Measurements from ENCODE around the gene UBE2L5. TPM values are rescaled to one million over a fixed set of nuclear protein-coding genes. Genes with fewer than 3 reads are reported as not detected.
A peak's percentile ranks its signal among the peaks of the same experiment; 100 is the strongest.

The UBE2L5 gene
- total RNA-seq, 2 experiments from 2014 or later: 0.11 TPM; not detected in 1

DNA sequence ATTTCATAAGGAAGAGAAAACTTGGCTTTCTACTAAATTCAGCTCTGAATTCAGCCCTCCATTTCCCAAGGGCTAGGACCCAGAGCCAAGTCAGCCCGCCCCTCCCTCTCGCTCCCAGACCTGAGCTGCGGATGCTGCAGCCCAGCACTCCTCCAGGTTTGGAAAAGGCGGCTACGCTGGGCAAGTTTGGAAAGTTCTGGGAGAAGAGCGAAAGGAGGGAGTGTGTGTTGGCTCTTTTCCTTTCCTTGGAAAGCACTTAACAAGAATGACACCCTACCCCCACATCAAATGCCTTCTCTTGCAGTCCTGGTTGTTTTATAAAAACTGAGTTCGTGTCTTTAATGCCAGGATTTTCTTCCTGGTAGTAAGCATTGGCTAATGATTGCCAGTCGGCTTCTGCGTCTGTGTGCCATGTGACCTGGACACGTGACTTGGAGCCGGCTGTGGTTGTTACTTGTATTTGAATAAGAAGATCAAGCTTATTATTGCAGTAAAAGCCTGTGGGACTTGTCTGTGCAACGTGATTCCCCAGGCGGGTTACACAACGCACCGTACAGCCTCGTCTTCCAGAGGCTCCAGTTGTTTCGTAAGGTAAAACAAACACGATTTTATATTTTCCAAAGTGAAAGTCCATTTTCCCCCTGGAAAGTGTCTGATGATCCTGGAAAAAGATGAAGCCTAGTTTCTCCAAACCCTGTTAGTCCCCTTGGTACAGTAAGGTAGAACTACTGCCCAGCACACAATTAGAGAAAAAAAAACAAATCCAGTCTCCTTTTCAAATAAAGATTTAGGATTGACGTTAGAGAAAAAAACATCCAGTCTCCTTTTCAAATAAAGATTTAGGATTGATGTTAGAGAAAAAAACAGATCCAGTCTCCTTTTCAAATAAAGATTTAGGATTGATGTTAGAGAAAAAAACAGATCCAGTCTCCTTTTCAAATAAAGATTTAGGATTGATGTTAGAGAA lies 26.8 kb upstream of the UBE2L5 start:
- ChIA-PET POLR2A (interaction anchor here (0.6 to 10.3 kb wide), 24 partner anchors 10 to 295 kb away, joined by 3 to 254 read pairs (median 6); partner anchors contain the start of genes HMGB1, KATNAL1, UBE2L5 and USPL1), CTCF (interaction anchor here (0.9 to 6.4 kb wide), 7 partner anchors 13 to 281 kb away, joined by 3 to 51 read pairs (median 6); no protein-coding TSS in a partner anchor)
- H3K27ac Mint-ChIP-seq: peak overlapping the region; percentile 89
- H3K36me3 Mint-ChIP-seq (ENCODE audit: low read depth): peaks cover 4% of the 10 kb centered on the region
- H3K4me3 ChIP-seq (ENCODE audit: low read length): peak overlapping the region; percentile 62
- H3K4me3 Mint-ChIP-seq: peak overlapping the region; percentile 90
- H3K27me3 ChIP-seq (ENCODE audit: control insufficient read depth in 1 of 2, insufficient read depth in 2 of 2, low read length in 2 of 2): no peaks in the 10 kb centered on the region
- DNase-seq: peak; percentile 48 to 89 (median 73)
- no peaks in the 10 kb centered on the region for H3K36me3 ChIP-seq (ENCODE audit: insufficient read depth, low read length)
- H3K4me1 Mint-ChIP-seq (ENCODE audit: low read depth): peaks cover 58% of the 10 kb centered on the region
- intact Hi-C loops (cut with DNase I, micrococcal nuclease): loop anchor here (1.0 to 5.0 kb wide), 4 partner anchors 13 to 88 kb away; partner anchors contain the start of gene KATNAL1 (in 1 of the 2)
- no peaks in the 10 kb centered on the region for H3K27me3 Mint-ChIP-seq
- no peaks in the 10 kb centered on the region for H3K9me3 ChIP-seq (ENCODE audit: control insufficient read depth in 1 of 2, insufficient read depth in 1 of 2, low read length in 2 of 2)
- ATAC-seq (ENCODE audit: poor library complexity): peak; percentile 78
- TF ChIP-seq, protein P1, sequence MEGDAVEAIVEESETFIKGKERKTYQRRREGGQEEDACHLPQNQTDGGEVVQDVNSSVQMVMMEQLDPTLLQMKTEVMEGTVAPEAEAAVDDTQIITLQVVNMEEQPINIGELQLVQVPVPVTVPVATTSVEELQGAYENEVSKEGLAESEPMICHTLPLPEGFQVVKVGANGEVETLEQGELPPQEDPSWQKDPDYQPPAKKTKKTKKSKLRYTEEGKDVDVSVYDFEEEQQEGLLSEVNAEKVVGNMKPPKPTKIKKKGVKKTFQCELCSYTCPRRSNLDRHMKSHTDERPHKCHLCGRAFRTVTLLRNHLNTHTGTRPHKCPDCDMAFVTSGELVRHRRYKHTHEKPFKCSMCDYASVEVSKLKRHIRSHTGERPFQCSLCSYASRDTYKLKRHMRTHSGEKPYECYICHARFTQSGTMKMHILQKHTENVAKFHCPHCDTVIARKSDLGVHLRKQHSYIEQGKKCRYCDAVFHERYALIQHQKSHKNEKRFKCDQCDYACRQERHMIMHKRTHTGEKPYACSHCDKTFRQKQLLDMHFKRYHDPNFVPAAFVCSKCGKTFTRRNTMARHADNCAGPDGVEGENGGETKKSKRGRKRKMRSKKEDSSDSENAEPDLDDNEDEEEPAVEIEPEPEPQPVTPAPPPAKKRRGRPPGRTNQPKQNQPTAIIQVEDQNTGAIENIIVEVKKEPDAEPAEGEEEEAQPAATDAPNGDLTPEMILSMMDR (IDR thresholded peaks at IDR 0.05): no peak
- peak overlapping the region; percentile 82 to 94 for H3K27ac ChIP-seq (ENCODE audit: low read depth in 1 of 2, low read length in 2 of 2)
- H3K9me3 Mint-ChIP-seq: no peaks in the 10 kb centered on the region
- peaks cover 37% of the 10 kb centered on the region for H3K4me1 ChIP-seq (ENCODE audit: insufficient read depth, low read length)

- Histone ChIP-seq H3K36me3 (ENCODE audit: insufficient read depth, low read length) (no peaks in the 10 kb centered on the region), H3K4me3 (ENCODE audit: low read length) (no peak overlapping the region), H3K9me3 (ENCODE audit: control insufficient read depth in 1 of 2, insufficient read depth in 1 of 2, low read length in 2 of 2) (no peaks in the 10 kb centered on the region), H3K4me1 (ENCODE audit: insufficient read depth, low read length) (peaks cover 37% of the 10 kb centered on the region), H3K27ac (ENCODE audit: low read depth in 1 of 2, low read length in 2 of 2) (no peak overlapping the region), H3K27me3 (ENCODE audit: control insufficient read depth in 1 of 2, insufficient read depth in 2 of 2, low read length in 2 of 2) (no peaks in the 10 kb centered on the region)
- H3K27ac Mint-ChIP-seq: peak overlapping the region; percentile 89
- peak overlapping the region; percentile 39 for H3K4me3 Mint-ChIP-seq
- TF ChIP-seq, protein P1 (IDR thresholded peaks at IDR 0.05): no peak
- ChIA-PET POLR2A (interaction anchor here (1.2 to 10.3 kb wide), 5 partner anchors 11 to 89 kb away, joined by 3 to 254 read pairs (median 15); partner anchors contain the start of genes KATNAL1 and UBE2L5), CTCF (interaction anchor here (0.9 to 6.4 kb wide), 5 partner anchors 12 to 264 kb away, joined by 5 to 51 read pairs (median 8); no protein-coding TSS in a partner anchor)
- H3K27me3 Mint-ChIP-seq: no peaks in the 10 kb centered on the region
- no peaks in the 10 kb centered on the region for H3K9me3 Mint-ChIP-seq
- intact Hi-C loops (cut with DNase I, micrococcal nuclease): loop anchor here in 1 of 2 experiments (5.0 kb wide), 1 partner anchor 89 kb away; the partner anchor contains the start of gene KATNAL1
- H3K36me3 Mint-ChIP-seq (ENCODE audit: low read depth): peaks cover 4% of the 10 kb centered on the region
- ATAC-seq (ENCODE audit: poor library complexity): peak; percentile 25
- DNase-seq: peak in 4 of 14 experiments; percentile 10 to 53 (median 44)
- peaks cover 55% of the 10 kb centered on the region for H3K4me1 Mint-ChIP-seq (ENCODE audit: low read depth)
Observed at GRCh38 chr13:30396434-30397075, 25.7 kb upstream of the UBE2L5 start.

- Mint-ChIP-seq H3K36me3 (ENCODE audit: low read depth) (peaks cover 4% of the 10 kb centered on the region), H3K27me3 (no peaks in the 10 kb centered on the region), H3K27ac (peak overlapping the region; percentile 40), H3K9me3 (no peaks in the 10 kb centered on the region), H3K4me3 (no peak overlapping the region), H3K4me1 (ENCODE audit: low read depth) (peaks cover 37% of the 10 kb centered on the region)
- Histone ChIP-seq H3K27ac (ENCODE audit: low read depth in 1 of 2, low read length in 2 of 2) (no peak overlapping the region), H3K36me3 (ENCODE audit: insufficient read depth, low read length) (no peaks in the 10 kb centered on the region), H3K9me3 (ENCODE audit: control insufficient read depth in 1 of 2, insufficient read depth in 1 of 2, low read length in 2 of 2) (no peaks in the 10 kb centered on the region), H3K4me1 (ENCODE audit: insufficient read depth, low read length) (peaks cover 21% of the 10 kb centered on the region), H3K4me3 (ENCODE audit: low read length) (no peak overlapping the region), H3K27me3 (ENCODE audit: control insufficient read depth in 1 of 2, insufficient read depth in 2 of 2, low read length in 2 of 2) (no peaks in the 10 kb centered on the region)
- intact Hi-C loops (cut with DNase I, micrococcal nuclease): loop anchor here in 1 of 2 experiments (5.0 kb wide), 1 partner anchor 91 kb away; the partner anchor contains the start of gene KATNAL1
- ATAC-seq (ENCODE audit: poor library complexity): no peak
- POLR2A ChIA-PET: interaction anchor here (0.5 to 1.1 kb wide), 3 partner anchors 9 to 63 kb away, joined by 3 to 5 read pairs (median 4); no protein-coding TSS in a partner anchor
- CTCF ChIA-PET: interaction anchor here (1.0 kb wide), 1 partner anchor 9 kb away, joined by 3 read pairs; no protein-coding TSS in a partner anchor
- TF ChIP-seq, protein P1 (IDR thresholded peaks at IDR 0.05): no peak
- DNase-seq: no peak
Observed at GRCh38 chr13:30398601-30399072, 23.7 kb upstream of the UBE2L5 start.

Measured in CD4-positive, alpha-beta T cell (primary cell).